Right lung (tissue), 5 donors: ENCODE data around the gene MSN. TPM values are rescaled to one million over a fixed set of nuclear protein-coding genes. Genes with fewer than 3 reads are reported as not detected.

ENCODE experiments used
- DNase-seq, 2 donors: peaks; one replicate each; pipeline ENCODE4 v3.0.0-alpha.2; 2013
- polyA plus RNA-seq, 5 donors: library from polyadenylated mRNA; unstranded; fragments of 120-200 nt; gene quantifications; one replicate each; pipeline versions ENCODE4 v1.2.1 to v1.2.3, GENCODE V29; 2013; ENCODE audit warnings: inconsistent platforms in 1 of 5, low replicate concordance in 1 of 5; ENCODE audit not compliant: insufficient read length in 5 of 5, insufficient read depth in 1 of 5

Gene MSN
- polyA plus RNA-seq, 5 donors: 367 to 440 (median 375) TPM

GRCh38 chrX:65772842-65773241, 105.4 kb downstream of the MSN start:
- no peak for DNase-seq

GRCh38 chrX:65781845-65782244, 114.4 kb downstream of the MSN start:
- no peak for DNase-seq

DNA sequence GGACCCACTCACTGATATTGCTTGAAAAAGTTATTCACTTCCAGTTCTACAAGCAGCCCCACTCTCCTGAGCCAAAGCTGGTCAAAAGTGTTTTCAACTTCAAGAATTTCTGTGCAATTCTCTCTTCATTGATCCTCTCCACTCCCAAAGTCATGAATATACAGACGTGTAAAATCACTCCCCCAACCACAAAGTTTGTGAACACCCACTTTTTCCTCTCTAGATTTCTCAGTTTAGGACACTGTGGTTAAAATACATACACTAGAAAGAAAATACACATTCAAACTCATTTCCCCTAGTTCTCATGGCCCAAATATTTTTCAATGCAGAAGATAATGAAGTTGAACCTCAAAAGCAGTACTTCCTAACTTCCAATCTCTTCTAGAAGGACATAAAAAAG, 116.3 kb downstream of the MSN start:
- no peak for DNase-seq

Other genes starting within 250 kb of the MSN start
- gene LAS1L, start 132.9 kb upstream of the MSN start, polyA plus RNA-seq: 10 to 100 TPM; 39.6 to 46.1 (median 42.6) TPM